ENCODE measurements around the gene CXorf65.

CXorf65 gene

DNA sequence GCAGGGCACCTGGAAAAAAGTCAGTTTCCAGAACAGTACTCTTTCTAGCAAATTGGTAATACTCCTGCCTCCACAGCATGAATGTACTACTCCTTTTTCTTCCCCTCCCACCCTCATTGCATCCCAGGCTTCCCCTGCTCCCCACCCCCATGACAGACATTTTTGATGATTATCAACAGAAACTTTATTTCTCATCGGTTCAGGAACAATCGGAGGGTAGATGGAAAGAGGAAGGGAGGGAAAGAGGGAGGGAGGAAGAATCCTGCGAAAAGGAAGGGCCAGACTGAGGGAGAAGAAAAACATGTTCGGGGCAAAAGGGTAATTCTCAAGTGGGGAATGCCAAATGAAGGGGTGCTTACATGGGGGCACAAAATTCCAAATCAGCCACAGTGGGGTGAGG, 705 bp upstream of the CXorf65 start:
- no peak for DNase-seq (ENCODE audit: low spot score)

DNA sequence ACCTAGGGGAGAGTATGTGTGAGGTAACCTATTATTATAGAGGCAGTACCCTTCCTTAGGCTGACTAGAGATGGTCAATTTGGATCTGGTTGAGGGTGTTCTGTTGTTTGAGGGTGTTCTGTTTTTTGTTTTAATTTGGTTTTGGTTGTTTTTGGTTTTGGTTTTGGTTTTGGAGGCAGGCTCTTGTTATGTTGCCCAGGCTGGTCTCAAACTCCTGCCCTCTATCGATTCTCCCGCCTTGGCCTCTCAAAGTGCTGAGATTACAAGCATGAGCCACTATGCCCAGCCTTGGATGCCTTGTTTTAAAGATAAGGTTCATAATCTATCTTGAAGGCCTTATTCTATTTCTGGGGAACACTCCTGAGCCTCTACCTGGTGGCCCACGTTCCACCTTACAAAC, 912 bp downstream of the CXorf65 start:
- DNase-seq (ENCODE audit: low spot score): no peak

- no peak for DNase-seq (ENCODE audit: low spot score)
These were observed 3.2 kb downstream of the CXorf65 start for GRCh38 chrX:71103110-71103983.

DNA sequence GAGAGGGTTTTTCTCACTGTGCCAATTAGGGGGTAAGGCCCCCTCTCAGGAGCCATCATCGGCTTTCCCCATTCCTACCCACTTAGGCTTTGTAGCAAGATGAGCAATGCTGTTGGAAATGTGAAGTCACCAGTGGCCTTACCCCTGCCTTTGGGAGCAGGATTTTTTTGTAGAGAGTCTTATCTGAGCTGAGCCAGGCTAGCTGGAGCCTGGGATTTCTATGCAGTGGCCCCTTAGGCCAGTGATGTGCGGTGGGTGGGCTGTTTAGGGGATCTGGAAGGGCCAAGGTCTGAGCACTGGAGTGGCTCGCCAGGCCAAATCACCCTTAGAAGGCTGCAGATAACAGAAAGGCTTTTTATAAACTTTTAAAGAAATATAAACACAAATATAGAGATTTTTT, 4.2 kb downstream of the CXorf65 start:
- no peak for DNase-seq (ENCODE audit: low spot score)

DNA sequence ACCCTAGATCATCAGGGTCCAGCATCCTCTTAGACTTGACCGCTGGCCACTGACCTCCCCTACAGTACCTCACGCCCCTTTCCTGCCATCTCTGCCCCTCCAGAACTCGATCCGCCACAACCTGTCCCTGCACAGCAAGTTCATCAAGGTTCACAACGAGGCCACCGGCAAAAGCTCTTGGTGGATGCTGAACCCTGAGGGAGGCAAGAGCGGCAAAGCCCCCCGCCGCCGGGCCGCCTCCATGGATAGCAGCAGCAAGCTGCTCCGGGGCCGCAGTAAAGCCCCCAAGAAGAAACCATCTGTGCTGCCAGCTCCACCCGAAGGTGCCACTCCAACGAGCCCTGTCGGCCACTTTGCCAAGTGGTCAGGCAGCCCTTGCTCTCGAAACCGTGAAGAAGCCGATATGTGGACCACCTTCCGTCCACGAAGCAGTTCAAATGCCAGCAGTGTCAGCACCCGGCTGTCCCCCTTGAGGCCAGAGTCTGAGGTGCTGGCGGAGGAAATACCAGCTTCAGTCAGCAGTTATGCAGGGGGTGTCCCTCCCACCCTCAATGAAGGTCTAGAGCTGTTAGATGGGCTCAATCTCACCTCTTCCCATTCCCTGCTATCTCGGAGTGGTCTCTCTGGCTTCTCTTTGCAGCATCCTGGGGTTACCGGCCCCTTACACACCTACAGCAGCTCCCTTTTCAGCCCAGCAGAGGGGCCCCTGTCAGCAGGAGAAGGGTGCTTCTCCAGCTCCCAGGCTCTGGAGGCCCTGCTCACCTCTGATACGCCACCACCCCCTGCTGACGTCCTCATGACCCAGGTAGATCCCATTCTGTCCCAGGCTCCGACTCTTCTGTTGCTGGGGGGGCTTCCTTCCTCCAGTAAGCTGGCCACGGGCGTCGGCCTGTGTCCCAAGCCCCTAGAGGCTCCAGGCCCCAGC, 5.7 kb downstream of the CXorf65 start:
- no peak for DNase-seq (ENCODE audit: low spot score)

GRCh38 chrX:71099736-71100135, 6.8 kb downstream of the CXorf65 start:
- no peak for DNase-seq (ENCODE audit: low spot score)

DNA sequence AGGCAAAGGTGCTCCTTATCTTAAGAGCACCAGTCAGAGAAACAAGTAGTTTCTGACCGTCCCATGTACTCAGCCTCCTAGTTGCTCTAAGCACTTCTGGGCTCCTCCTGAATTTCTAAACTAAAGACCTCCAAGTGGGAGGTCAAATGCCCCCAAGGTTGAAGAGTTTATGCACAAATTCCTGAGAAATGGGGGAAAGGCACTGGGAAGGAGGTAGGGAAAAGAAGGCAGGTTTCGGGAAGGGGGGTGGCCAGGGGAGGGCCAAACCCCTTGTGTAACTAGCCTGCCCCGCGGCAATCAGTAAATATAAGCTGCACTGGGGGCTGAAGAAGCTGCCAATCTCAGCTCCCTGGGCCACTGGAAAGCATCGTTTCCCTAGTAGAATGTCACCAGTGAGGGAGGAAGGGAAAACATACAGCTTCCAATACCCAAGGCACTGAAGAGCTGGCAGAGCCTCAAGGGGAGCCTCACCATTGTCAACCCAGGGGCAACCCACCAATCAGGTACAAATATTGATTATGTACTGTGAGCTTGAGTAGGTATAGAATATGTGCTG, 7.5 kb downstream of the CXorf65 start:
- no peak for DNase-seq (ENCODE audit: low spot score)

DNA sequence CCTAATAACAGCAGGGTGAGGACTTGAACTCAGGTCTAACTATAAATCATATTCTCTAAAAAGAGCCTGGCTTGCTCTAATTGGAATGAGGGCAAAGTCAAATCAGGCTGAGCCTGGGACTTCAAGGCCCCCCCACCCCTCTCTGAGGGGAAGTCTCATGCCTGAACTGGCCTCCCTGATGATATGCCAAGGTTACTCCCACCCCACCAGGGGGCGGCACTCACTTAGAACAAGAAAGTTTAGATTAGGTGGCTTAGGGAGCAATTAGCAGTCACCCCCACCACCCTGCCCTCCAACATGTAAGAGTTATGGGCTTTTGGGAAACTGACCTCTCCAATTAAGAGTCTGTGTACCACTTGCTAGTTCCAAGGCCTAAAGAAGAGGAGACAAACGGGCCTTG, 8.2 kb downstream of the CXorf65 start:
- peak; percentile 76 for DNase-seq (ENCODE audit: low spot score)

- no peak for DNase-seq (ENCODE audit: low spot score)
These were observed 9.8 kb downstream of the CXorf65 start for GRCh38 chrX:71096760-71097032.

GRCh38 chrX:71095981-71096759, 10.4 kb downstream of the CXorf65 start:
- DNase-seq (ENCODE audit: low spot score): peak; percentile 50

- peak; percentile 88 for DNase-seq (ENCODE audit: low spot score)
These were observed 11.0 kb downstream of the CXorf65 start, which contains the start of gene FOXO4 for GRCh38 chrX:71095555-71095980. TSS of gene FOXO4 (plus strand) at chrX:71095851. CDS start at chrX:71096529, 678 bp downstream.

GRCh38 chrX:71095033-71095432, 11.5 kb downstream of the CXorf65 start:
- DNase-seq (ENCODE audit: low spot score): no peak

DNA sequence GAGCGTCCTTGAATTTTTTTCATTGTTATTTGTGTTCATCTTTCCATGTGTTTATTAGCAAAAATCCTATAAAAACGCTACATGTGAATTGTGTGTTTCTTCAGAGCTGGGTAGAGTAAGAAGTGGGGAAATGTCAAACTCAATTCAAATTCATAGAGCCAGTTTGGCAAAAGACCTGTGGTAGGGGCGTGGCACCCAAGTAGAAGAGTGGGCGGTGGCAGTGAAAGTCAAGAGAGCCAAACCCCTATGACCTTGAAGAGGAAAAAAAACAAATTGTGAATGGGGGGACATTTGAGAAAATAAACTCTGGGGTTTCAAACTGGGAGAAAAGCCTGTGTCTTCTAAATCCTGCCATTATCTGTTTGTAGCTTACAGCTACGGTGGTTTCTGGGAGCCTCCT, 15.3 kb downstream of the CXorf65 start:
- DNase-seq (ENCODE audit: low spot score): no peak

GRCh38 chrX:71085900-71086299, 20.6 kb downstream of the CXorf65 start:
- DNase-seq (ENCODE audit: low spot score): no peak

- no peak for DNase-seq (ENCODE audit: low spot score)
These were observed 23.7 kb downstream of the CXorf65 start for GRCh38 chrX:71082822-71083221.

DNA sequence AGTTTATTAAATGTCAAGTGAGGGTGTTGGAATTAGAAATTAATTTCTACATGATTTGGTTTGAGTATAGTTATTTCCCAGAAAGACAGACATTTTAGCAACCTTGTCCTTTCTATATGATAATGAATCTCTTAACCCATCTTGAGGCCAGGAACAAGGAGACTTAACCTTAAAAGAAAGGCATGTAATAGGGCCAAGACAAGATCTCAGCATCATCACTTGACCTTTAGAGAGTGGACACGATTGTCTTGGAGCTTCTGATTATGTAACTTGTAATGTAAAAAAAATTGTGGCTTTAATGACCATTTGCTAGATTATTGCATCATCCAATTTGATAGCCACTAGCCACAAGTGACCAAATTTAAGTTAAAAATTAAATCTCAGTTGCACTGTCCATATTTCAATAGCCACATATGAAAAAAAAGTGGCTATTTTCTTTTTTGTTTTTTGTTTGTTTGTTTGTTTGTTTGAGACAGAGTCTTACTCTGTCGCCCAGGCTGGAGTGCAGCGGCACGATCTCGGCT, 24.4 kb downstream of the CXorf65 start:
- no peak for DNase-seq (ENCODE audit: low spot score)

GRCh38 chrX:71081330-71082123, 25.0 kb downstream of the CXorf65 start:
- no peak for DNase-seq (ENCODE audit: low spot score)

DNA sequence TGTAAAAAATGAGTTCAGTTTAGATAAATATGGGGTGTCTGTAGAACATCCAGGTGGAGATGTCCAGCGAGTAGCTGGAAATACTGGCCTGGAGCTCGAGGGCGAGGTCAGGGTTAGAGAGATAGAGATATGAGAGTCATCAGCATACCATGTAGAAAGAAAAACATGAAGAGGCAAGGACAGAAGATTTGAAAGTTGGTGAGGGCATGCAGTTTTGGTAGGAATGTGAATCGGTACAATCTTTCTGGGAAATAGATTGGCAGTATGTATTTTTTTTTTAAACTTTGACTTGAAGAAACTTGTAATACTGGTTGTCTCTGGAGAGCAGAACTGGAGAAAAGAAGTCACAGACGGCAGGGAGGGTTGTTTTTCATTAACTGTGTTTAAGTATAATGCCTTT, 36.0 kb downstream of the CXorf65 start:
- no peak for DNase-seq (ENCODE audit: low spot score)

DNA sequence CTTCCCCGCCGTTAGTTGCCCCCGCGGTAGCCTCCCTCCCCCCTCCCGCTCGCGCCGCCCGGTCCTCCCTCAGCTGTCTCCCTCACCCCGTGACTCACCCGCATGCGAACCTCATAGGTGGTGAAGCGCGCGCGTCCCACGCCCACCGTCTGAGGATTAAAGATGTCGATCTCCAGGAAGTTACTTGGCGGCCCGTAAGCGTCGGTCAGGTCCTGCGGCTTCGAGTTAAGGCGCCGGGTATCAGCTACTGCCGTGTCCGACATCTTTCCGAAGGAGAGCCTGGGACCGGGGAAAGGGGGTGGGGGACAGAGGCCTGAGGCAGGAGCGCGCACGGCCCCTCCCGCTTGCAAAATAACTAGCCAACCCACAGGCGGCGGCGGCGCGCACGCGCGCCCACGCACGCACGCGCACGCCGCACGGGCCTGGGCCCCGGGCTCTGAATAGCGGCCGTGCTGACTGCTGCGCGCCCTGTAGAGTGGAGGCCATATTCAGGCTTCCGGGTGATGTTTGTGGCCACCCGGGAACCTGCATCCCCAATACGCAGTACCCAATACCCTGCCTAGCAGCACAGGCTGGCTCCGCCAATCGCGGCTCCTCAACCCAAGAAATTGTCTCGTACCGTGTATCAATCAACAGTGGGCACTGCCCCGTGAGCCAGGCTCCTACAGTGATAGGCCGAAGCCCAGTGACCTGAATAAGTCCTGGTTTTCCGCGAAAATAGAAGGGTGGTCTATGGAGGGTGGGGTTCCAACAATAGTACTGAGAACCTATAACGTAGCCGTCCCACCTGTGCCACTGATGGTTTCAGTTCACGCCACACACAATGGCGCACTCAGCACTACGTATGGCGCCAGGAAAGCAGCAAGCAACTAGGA, 38.3 kb downstream of the CXorf65 start, which contains the start of gene SNX12:
TSS of gene SNX12 (minus strand) at position 291 of the 875 bp plus-strand sequence. CDS start at position 263, 28 bp downstream.
- peak; percentile 92 for DNase-seq (ENCODE audit: low spot score)

- DNase-seq (ENCODE audit: low spot score): peak; percentile 9
These were observed 38.9 kb downstream of the CXorf65 start for GRCh38 chrX:71067712-71068043.
